Measurements from ENCODE around the gene TEPSIN. TPM values are rescaled to one million over a fixed set of nuclear protein-coding genes. Genes with fewer than 3 reads are reported as not detected.

Gene TEPSIN
- total RNA-seq, 4 donors from 2014 or later = 21.7 to 53.7 (median 28.8) TPM

- TF ChIP-seq CTCF (IDR thresholded peaks at IDR 0.05; ENCODE audit: low read depth) = no peak
Measured at GRCh38 chr17:81221371-81221841, 17.4 kb downstream of the TEPSIN start.

- TF ChIP-seq CTCF (IDR thresholded peaks at IDR 0.05; ENCODE audit: low read depth) = no peak
Measured at GRCh38 chr17:81219476-81220180, 19.2 kb downstream of the TEPSIN start.

DNA sequence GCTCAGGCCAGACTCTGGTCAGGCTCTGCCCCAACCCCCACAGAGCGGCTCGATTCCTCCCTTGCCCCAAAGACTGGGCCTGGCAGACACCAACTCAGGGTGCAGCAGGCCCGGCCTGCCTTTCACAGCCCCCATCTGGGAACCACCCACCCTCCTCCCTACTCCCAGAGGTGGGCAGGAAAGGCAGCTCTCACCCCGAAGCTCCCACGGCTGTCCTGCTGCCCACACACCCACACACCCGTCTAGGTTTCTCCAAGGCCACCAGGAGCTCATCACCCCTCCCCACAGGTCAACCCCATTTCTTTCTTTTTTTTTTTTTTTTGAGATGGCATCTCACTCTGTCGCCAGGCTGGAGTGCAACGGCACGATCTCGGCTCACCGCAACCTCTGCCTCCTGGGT is 19.9 kb downstream of the TEPSIN start:
- no peak for TF ChIP-seq CTCF (IDR thresholded peaks at IDR 0.05; ENCODE audit: low read depth)

- no peak for TF ChIP-seq CTCF (IDR thresholded peaks at IDR 0.05; ENCODE audit: low read depth)
Measured at GRCh38 chr17:81218459-81218858, 20.4 kb downstream of the TEPSIN start.

DNA sequence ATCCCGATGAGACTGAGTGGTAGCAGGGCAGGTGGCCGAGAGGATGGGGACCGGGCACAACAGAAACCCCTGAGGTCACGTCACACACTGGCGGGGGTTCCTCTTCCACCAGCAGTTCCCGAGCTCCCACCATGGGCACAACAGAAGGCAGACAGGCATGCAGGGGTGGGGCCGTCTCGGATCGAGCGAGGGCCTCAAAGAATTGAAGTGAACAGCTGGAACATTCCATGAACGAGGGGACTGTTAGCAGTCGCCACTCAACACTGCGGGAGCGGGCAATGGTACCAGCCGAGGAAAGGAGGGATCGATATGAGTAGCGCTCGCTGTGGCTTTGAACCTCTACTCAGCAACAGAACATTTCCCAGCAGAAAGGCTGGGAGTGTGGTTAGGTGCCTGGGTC is 21.4 kb downstream of the TEPSIN start:
- TF ChIP-seq CTCF (IDR thresholded peaks at IDR 0.05; ENCODE audit: low read depth) = no peak

DNA sequence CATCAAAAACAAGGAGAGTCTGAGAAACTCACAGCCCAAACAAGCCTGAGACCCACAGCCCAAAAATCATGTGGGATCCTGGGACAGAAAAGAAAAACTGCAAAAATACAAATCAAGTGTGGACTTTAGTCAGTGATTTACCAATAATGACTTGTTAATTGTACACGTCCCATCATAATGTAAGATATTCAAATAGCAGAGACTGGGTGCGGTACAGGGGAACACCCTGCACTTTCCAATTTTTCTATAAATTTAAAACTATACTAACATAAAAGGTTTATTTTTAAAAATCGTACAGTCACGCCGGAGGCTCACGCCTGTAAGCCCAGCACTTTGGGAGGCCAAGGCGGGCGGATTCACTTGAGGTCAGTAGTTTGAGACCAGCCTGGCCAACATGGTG is 24.9 kb downstream of the TEPSIN start:
- TF ChIP-seq CTCF (IDR thresholded peaks at IDR 0.05; ENCODE audit: low read depth) = no peak

DNA sequence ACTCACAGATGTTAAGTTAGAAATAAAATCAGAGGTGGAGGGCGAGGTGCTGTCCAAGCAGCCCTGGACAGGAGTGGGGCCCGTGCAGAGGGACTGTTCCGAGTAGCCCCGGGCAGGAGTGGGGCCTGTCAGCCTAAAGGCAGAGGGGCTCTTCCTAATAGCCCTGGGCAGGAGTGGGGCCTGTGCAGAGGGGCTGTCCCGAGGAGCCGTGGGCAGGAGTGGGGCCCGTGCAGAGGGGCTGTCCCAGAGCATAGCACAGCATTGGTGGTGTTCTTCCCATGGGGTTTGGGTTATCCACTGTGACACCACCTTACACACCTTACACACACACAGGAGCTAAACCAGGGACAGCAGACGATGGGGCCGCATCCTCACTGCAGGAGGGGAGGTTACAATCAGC is 26.5 kb downstream of the TEPSIN start:
- TF ChIP-seq CTCF (IDR thresholded peaks at IDR 0.05; ENCODE audit: low read depth) = no peak

Measured in subcutaneous adipose tissue (tissue), 4 donors.